CMK (cell line): ENCODE measurements around the gene VSIG10.
"Not testable (repeated sequence)": the region's sequence is repeated elsewhere in the genome, so short reads cannot be mapped to it uniquely, and the experiment has no call there.

Experiments used
- DNase-seq: peaks from one replicate; pipeline ENCODE4 v3.0.0-alpha.2; 2010; ENCODE audit warnings: low read depth

The VSIG10 gene

DNA sequence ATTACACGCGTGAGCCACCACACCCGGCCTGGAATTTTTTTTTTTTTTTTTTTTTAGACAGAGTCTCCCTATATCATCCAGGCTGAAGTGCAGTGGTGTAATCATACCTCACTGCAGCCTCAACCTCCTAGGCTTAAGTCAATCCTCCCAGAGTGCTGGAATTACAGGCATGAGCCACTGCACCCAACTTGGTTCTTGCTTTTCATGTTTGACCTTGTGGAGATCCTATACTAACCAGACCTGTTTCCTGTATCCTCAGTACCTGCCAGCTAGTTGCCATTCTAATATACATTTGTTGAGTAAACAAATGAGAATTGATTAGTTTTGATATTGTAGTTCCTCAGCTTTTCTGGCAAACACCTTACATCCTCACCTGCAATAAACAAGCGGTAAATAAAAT, 3.2 kb upstream of the VSIG10 start:
- DNase-seq, result no peak

DNA sequence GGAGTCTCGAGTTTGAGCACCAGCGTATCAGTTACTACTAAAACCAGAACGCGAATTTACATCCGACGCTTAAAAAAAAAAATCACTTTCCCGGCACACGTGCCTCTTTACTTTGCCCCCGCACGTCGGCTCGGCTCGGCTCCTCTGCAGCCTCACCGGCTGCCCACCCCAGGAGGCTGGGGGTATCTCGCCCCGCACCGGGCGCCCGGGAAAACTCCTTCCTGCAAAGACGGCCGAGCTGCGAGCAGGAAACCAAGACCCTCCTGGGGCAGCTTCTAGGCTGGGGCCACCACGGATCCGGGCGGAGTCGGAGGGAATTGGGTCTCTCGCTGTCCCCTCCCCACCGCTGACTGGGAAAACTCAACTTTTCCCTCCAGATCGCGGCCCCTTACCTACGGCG, 610 bp downstream of the VSIG10 start:
- DNase-seq, result no peak

DNA sequence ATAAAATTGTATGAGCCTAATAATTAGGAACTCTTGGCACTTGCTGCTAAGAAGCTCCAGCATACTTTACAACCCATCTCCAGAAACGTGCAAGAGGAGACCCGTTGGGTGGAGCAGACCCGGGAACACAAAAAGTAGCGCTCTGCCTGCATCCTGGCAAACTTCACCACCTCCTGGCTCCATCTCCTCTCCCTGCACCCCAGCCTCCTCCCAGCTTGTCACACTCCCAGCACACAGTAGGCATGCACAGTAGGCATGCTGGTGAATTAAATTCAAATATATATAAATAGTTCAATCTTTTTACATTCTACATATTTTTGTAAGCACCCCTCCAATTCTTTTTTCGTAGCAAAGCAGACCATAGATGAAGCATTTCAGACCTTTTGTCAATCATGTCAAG, 1.2 kb downstream of the VSIG10 start:
- DNase-seq, result no peak

DNA sequence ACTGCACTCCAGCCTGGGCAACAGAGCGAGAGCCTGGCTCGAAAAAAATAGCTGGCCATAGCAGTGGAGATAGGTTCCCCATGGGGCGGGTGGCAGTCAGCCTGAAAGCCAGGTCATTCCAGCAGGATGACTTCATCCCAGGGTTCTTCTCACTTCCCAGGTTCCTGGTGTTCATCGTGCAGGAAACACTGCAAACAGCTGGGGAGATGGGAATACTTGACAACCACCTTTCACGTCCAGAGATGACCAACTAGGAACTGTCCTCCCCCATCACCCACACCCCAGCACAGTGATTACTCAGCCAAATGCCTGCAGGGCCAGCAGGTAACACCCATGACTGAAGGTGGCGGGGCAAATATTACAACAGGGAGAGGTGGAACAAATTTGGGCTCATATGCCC, 1.7 kb downstream of the VSIG10 start:
- DNase-seq, result no peak

DNA sequence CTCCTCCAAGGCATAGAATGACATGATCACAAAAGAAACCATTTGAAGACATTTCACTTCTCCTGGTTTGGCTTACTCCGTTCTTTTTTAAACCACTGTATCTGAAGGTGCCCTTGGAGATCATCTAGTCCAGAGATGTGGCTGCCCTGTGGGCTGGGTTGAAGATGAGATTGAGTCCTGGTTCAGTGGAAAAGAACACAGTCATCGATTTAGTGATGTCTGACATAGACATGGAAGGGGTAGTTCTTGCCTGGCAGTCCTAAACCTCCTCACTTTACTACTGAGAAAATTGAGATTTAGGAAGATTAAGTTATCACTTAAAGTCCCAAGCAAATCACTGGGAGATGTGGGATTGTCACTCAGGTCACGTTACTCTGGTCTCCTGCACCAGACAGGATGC, 2.8 kb downstream of the VSIG10 start:
- no peak for DNase-seq

DNA sequence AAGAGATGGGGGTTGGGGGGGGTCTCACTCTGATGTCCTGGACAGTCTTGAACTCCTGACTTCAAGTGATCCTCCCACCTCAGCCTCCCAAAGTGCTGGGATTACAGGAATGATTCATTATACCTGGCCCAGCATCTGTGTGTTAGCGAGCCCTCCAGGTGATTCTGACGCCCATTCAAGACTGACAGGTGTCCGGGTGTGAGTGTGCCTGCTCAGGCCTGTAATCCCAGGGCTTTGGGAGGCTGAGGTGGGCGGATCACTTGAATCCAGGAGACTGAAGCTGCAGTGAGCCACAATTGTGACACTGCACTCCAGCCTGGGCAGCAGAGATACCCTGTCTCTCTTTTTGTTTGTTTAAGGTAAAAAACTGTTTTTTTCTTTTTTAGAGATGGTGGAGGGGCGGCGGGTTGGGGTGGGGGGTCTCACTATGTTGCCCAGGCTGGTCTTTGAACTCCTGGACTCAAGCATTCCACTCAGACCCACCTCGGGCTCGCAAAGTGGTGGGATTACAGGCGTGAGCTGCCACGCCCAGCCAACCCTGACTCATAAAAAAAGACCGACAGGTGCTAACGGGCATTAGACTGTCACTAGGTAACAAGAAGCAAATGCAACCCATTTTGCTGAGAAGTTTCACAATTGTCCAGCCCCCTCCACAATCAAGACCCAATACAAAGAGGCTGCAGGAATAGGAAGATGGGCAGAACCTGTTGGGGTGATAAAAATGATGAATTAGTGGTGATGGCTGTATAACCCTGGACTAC, 4.7 kb downstream of the VSIG10 start:
- DNase-seq, result no peak

DNA sequence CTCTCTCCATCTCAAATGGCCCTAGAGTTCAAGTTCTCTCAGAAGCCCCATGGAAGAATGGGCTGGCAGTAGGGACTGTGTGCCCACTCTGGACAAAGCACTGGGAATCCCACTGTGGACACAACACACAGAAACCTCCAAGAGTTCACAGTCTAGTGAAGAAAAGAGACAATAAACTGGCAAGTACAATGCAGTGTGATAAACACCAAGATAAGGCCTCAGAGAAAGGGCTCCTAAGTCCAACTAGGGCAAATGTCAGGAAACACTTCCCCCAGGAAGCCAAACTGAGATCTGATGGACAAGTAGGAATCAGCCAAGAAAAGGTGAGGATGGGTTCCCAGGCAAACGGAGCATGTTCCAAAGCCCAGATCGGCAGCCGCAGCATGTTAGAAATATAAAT, 5.4 kb downstream of the VSIG10 start:
- DNase-seq, result no peak

DNA sequence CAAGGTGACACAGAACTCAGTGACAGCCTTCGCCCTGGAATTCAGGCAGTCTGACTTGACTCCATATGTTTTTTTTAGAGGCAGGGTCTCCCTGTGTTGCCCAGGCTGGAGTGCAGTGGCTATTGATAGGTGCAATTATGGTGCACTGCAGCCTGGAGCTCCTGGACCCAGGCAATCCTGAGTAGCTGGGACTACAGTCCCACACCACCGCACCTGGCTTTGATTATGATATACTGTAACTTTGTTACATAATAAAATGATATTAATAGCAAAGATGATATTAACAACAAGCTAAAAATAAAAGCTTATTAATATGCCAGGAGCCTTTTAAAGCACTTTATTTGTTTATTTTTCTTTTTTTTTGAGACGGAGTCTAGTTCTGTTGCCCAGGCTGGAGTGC, 9.8 kb downstream of the VSIG10 start:
- no peak for DNase-seq

DNA sequence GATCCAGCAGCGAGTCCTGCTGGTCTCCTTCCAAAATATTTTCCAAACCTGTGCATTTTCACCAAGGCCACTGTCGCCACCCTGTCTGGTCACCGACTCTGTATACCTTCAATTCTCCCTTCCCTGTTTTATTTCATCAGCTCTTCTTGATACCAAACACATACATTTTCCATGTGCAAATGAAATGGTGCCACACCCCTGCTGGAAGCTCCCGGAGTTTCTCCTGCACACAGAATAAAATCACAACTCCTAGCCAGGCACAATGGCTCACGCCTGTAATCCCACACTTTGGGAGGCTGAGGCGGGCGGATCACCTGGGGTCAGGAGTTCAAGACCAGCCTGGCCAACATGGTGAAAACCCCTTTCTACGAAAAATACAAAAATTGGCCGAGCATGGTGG, 14.0 kb downstream of the VSIG10 start:
- DNase-seq, result no peak

DNA sequence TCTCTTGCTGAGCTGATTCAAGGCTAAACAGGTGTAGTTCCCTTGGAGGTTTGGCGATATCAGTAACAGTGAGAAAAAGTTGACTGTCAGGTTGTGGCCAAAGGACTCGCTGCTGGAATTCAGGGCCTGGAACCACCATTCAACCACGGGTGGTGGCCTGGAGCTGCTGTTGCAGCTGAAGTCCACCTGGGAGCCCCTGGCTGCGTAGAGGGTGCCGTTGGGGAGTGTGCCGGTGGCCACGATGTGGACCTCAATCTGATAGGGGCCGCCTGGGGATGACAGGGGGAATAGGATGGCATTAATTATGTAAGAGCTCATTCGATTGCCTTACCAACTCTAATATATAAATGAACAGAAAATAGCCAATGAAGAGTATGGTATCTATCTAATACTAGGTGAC, 21.6 kb downstream of the VSIG10 start:
- no peak for DNase-seq

DNA sequence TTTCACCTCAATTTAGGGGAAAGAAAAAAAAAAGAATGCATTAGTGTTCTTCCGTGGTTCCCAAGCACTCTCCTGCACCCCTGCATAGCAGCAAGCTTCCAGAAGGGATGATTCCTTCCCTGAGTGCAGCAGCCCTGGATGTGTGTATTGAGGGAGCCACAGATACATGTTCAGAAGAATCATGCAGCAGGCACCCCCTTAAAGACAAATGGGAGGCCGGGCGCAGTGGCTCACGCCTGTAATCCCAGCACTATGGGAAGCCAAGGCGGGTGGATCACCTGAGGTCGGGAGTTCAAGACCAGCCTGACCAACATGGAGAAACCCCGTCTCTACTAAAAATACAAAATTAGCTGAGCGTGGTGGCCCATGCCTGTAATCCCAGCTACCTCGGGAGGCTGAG, 22.3 kb downstream of the VSIG10 start:
- not testable (repeated sequence) for DNase-seq

DNA sequence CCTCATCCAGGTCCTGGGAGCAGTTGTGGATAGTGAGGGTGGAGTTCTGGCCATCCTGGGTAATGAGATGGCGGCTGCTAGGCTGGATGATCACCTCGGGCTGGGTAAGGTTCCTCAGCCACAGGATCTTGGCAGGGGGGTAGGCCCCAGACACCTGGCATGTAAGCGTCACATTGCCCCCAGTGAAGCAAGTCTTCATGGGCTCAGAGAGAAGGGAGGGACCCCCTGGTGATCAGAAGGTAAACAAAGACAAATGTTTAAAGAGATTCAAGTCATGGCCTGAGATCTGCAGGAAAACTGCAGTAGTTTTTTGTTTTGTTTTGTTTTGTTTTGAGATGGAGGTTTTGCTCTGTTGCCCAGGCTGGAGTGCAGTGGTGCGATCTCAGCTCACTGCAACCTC, 30.0 kb downstream of the VSIG10 start:
- no peak for DNase-seq

DNA sequence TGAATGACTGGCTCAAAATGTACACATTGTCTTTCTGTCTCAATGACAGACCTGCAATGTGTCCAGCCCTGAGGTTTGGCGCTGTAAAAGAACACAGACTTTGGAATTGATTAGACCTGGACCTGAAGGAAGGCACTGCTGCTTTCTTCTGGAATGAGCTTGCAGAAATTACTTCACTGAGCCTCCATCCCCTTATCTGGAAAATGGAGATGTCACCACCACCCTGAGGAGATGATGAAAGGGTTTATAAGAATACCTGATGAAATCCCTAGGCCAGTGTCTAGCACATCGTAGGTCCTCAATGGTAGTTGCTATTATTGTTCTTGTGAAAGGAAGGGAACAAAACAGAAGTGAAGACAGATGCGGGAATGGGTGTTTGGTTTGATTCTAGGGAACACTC, 33.2 kb downstream of the VSIG10 start:
- no peak for DNase-seq

DNA sequence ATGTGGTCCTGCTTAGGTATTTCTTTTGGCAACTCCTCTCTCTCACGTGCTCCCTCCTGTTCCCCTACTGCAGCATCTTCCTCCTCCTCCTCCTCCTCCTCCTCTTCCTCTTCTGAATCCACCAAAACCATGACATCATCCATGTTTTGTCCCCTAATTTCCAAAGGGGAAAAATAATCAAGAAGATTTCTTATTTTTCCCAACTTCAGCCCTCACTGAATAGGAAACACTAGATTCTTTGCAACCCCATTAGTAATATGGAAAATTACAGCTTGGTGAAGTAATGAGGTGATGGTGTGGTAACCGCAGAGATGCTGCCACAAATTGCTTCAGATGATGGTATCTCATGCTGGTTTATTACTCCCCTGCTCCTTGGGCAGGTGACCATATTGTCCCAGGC, 35.4 kb downstream of the VSIG10 start:
- DNase-seq, result no peak

DNA sequence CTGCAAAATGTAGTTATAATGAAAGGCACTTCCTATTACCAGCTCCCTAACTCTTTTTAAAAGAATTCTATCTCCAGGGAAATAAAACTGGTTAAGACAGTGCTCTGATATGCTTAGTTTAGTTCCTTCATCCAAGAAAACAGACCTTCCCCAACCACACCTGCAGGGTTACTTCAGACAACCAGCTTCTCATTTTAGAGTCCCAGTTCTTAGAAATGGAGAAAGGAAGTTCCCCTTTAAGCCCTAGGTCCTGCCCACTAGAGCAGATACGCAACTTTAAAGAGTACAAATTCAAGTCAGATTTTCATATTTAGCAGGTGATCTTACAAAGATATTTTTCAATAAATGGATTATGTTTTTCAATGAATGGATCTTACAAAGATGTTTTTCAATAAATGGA, 38.4 kb downstream of the VSIG10 start:
- no peak for DNase-seq

DNA sequence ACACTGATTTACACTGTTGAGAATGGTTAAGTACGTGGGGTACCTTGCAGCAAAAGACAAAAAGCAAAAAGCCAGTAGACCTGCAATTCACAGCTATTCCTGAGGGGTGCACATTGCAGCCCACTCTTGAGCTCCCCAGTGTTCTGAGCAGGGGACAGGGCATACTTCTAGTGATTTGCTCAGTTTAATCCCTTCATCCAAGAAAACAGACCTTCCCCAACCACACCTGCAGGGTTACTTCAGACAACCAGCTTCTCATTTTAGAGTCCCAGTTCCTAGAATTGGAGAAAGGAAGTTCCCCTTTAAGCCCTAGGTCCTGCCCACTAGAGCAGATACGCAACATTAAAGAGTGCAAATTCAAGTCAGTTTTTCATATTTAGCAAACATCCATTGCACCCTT, 39.2 kb downstream of the VSIG10 start:
- no peak for DNase-seq

DNA sequence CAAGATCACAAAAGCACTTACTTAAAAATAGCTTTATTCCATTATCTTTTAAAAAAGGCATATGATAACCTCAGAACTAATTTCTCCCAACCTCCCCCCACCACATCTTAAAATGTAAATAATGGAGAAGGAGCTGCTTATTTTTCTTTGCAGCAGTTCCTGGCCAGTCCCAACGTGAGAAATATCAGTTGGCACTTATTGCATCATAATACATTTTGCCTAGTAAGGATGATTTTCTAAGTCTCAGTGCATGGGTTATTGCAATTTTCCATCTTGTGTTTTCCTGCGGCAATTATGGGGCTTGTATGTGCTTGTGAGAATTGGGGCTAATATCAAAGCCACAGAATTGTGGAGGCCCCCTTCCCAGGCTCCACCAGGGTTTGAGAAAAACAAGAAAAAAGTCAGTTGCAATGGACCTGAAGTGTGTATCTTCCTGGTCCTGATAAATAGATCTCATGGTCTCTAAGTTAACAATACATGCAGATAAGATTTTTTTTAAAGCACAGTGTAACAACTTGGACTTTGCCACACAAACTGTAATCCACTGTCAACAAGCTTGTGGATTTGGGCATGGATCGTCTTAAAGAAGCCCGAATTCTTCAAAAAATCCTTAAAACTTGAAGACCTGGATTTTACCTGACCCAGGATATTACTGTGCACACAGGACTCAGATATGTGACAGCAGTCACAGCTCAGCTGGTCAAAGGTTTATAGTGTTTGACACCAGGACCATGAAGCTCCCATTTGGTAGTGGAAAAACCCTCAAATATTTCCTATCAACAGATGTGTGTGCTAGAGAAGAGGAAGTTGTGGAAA, 40.0 kb downstream of the VSIG10 start:
- DNase-seq, result no peak

DNA sequence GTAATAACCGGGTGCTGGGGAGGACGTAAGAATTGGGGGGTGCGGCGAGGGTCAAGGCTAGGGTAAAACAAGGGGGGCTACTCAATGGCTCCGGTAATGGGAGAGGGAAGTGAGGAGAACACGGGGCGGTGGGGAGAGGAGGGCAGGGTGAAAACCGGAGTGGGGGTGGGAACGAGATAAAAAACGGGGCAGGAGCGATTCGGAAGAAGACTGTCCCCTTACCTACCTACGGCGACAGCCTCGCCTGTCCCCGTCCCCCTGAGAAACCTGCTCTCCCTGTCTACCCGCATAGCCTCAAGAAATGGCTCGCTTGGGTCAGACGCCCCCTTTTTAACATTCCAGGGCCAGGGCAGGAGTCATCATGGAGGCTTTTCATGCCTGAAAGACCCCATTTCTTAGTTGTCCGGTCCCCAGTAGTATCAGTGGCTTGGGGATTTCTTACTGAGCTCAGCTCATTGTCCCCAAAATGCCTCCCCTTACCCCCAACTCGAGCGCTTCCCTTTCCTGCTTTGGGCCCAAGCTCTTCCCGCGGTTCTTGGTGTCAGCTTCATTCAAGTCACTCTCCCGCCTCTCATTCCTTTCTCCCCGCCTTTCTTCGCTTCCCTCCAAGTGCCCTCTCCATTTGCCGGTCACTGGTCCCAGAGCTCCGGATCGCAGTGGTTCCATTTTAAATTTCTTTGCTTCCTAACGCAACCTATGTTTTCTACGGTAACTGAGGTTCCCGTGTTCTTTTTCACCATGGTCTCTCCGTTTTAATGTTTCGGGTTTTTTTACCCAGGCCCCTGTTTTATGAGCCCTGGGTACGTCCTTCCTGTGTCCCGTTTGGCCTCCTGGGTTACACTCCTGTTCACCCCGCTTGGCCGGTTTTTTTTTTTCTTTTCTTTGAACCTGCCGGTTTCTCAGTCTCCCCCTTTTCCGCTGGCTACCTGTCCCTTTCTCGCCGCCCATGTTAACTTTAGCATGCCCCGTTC, 41.7 kb downstream of the VSIG10 start:
- no peak for DNase-seq

DNA sequence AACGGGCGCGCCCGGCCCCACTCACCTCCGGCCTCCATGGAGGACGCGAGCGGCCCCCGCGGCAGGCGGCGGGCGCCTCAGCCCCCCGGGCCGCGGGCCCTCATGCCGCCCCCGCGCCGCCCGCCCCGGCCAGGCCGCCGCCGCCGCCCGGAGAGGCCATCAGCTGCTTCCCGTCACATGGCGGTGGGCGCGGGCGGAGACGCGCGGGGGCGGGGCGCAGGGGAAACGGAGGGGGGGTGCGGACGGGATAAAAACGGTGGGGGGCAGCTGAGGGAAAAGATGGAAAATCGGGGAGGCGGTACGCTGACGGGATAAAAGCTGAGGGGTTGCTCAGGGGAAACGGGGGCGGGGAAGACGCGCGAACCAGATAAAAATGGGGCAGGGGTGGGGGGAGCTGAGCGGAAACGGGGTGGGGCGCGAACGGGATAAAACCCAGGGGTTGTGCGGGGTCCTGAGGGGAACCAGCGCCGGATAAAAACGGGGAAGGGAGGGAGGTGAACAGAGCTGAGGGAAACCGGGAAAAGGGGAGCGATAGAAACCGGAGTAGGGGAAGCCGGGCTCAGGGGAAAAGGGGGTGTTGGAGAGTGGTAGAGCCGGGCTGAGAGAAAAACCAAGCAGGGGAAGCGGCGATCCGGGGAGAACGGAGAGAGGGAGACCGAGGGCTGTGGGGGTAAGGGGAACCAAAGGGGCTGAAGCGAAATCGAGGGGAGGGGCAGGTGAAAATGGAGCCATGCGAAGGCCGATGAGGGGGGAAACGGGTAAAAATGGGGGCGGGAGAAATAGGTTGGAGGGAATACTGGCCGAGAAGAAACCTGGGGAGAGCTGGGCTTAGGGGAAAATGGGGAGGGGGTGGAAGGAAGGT, 42.6 kb downstream of the VSIG10 start, which contains the start of gene WSB2:
TSS of gene WSB2 (minus strand) at position 169 of the 862 bp plus-strand sequence. CDS start at position 38, 131 bp downstream.
- peak; percentile 30 for DNase-seq

DNA sequence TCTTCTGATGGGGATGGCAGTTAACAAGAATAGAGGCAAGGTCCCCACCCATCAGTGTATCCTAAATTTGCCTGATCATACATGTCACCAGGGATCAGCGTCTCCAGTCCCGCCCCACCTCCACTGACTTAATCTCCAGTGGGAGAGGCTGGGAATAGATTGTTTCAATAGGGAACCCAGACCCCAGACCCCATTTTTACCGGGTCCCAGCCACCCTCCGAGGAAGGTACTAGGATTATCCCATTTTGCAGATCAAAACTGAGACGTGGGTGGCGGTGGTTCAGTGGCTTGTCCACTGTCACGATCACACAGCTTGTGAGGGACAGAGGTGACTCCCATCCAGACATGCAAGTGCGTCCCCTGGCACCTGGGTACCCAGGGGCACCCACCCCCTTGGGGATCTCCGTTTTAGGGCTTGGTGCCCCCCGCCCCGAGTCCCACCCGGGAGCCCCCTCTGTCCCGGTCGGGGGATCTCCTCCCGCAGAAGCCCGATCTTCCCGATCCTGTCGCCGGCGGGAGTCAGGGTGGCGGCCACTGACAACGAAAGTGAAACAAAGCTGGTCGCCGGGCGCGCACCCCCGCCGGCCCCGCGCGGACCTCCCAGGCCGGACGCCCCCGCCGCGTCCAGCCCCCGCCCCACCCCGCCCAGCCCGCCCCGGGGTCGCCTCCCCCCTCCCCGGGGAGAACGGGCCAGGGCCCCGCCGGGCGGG, 43.4 kb downstream of the VSIG10 start:
- no peak for DNase-seq
